Panc1 (cell line): Measurements from ENCODE around the gene GRHPR. TPM values are rescaled to one million over a fixed set of nuclear protein-coding genes. Genes with fewer than 3 reads are reported as not detected.

Source experiments
- ATAC-seq: fragments of 200-7000 bp; cut with Tn5 transposase; 2 replicates; pipeline ENCODE4 v1.9.1; 2020; ENCODE audit warnings: mild to moderate bottlenecking, moderate library complexity
- BruUV-seq: library from RNA; stranded (reverse); fragments of 400-500 nt; replicated peaks from 2 replicates; lab custom pipeline; 2021; lab: Mats Ljungman, UMichigan
- CTCF ChIA-PET: fragments of 300-600 bp; sonication (Branson Sonifier 250); formaldehyde crosslinking; loops from one replicate; lab custom pipeline; 2022; ENCODE audit warnings: antibody characterized with exemption; lab: Charles Lee
- POLR2A ChIA-PET: fragments of 300-600 bp; sonication (Branson Sonifier 250); formaldehyde crosslinking; loops from one replicate; lab custom pipeline; 2022; ENCODE audit warnings: antibody characterized with exemption; lab: Charles Lee
- DNase-seq: peaks from one replicate; pipeline ENCODE4 v3.0.0-alpha.2; 2010; ENCODE audit warnings: low read depth, low spot score
- H3K27ac ChIP-seq: 2 replicates; pipeline ENCODE4 v1.5.1; 2011; ENCODE audit warnings: mild to moderate bottlenecking, low read length, inconsistent platforms
- H3K27me3 ChIP-seq: fragments of 200-500 bp; sonication (Bioruptor generic); 2 replicates; pipeline ENCODE4 v1.6.0; 2014; ENCODE audit warnings: low read length, inconsistent platforms; ENCODE audit not compliant: control insufficient read depth, insufficient read depth
- H3K36me3 ChIP-seq: fragments of 200-500 bp; sonication (Bioruptor generic); 2 replicates; pipeline ENCODE4 v1.5.1; 2014; ENCODE audit warnings: inconsistent platforms, mild to moderate bottlenecking, low read length, moderate library complexity; ENCODE audit not compliant: control insufficient read depth, insufficient read depth
- H3K4me1 ChIP-seq: 2 replicates; pipeline ENCODE4 v1.5.1; 2011; ENCODE audit warnings: inconsistent platforms, mild to moderate bottlenecking, low read length, moderate library complexity; ENCODE audit not compliant: control insufficient read depth, insufficient read depth
- H3K4me3 ChIP-seq, 2 experiments: 2 replicates each; pipeline ENCODE4 v1.5.1; 2011 to 2012; ENCODE audit warnings: low read depth in 2 of 2, low read length in 2 of 2, mild to moderate bottlenecking in 2 of 2, inconsistent platforms in 1 of 2, moderate library complexity in 1 of 2
- H3K9me3 ChIP-seq: fragments of 200-500 bp; sonication (Bioruptor generic); 2 replicates; pipeline ENCODE4 v1.5.1; 2014; ENCODE audit warnings: low read depth, mild to moderate bottlenecking, inconsistent platforms, low read length, moderate library complexity; ENCODE audit not compliant: control insufficient read depth, insufficient read depth
- POLR2AphosphoS5 ChIP-seq: IDR thresholded peaks from 2 replicates; pipeline ENCODE4 v1.6.1; 2012; ENCODE audit warnings: mild to moderate bottlenecking, low read depth, low read length, moderate library complexity
- SIN3A ChIP-seq: IDR thresholded peaks from 2 replicates; pipeline ENCODE4 v1.6.1; 2012; ENCODE audit warnings: low read depth, mild to moderate bottlenecking, low read length, moderate library complexity, borderline replicate concordance; ENCODE audit not compliant: insufficient read depth
- TCF7L2 ChIP-seq: IDR thresholded peaks from 2 replicates; pipeline ENCODE4 v1.6.1; 2011; ENCODE audit warnings: mild to moderate bottlenecking, low read depth, low read length, inconsistent platforms
- in situ Hi-C: cut with HindIII; loops from 2 replicates; pipeline ENCODE4 v1.10.0; 2016; ENCODE audit warnings: low sequenced_read_pairs, low pct_unique_long_range_greater_than_20kb
- intact Hi-C: fragments of 100-400 bp; cut with micrococcal nuclease; formaldehyde crosslinking; loops from one replicate; pipeline ENCODE4 v1.10.0; 2022; ENCODE audit not compliant: unreplicated experiment
- total RNA-seq: library from RNA; stranded (reverse); gene quantifications from one replicate; pipeline ENCODE4 v1.2.1, GENCODE V29; 2021; ENCODE audit not compliant: unreplicated experiment
- TF ChIP-seq, protein P1 (sequence below): fragments of 450-650 bp; IDR thresholded peaks from 2 replicates; pipeline ENCODE4 v1.5.1; 2017; ENCODE audit warnings: mild to moderate bottlenecking
- TF ChIP-seq, protein P2 (sequence below), 2 experiments: IDR thresholded peaks; 2 replicates each; pipeline ENCODE4 v1.6.1; 2011 to 2012; ENCODE audit warnings: low read depth in 2 of 2, control low read depth in 1 of 2, low read length in 1 of 2, mild to moderate bottlenecking in 1 of 2, moderate library complexity in 1 of 2; ENCODE audit not compliant: insufficient read depth in 1 of 2

GRHPR gene
- total RNA-seq, 1 experiment from 2014 or later, result 238 TPM

DNA sequence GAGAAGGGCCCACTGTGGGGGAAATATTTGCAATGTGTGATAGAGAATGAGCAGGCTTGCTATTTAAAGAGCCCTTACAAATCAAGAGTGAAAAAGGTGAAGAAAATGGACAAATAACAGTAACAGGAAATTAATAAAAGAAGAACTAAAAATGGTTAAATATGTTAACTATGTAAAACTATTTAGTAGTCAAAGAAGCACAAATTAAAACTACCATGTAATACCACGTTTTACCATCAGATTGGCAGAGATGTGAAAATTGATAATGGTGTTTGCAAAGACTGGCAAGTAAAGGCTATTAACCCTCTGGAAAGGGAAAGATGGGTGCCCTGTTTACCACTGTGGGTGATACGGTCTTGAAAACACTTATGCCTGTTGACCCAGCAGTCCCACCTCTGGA is 23.2 kb upstream of the GRHPR start:
- TF ChIP-seq SIN3A (no peak), POLR2AphosphoS5 (no peak), TCF7L2 (no peak)
- TF ChIP-seq, protein P1, sequence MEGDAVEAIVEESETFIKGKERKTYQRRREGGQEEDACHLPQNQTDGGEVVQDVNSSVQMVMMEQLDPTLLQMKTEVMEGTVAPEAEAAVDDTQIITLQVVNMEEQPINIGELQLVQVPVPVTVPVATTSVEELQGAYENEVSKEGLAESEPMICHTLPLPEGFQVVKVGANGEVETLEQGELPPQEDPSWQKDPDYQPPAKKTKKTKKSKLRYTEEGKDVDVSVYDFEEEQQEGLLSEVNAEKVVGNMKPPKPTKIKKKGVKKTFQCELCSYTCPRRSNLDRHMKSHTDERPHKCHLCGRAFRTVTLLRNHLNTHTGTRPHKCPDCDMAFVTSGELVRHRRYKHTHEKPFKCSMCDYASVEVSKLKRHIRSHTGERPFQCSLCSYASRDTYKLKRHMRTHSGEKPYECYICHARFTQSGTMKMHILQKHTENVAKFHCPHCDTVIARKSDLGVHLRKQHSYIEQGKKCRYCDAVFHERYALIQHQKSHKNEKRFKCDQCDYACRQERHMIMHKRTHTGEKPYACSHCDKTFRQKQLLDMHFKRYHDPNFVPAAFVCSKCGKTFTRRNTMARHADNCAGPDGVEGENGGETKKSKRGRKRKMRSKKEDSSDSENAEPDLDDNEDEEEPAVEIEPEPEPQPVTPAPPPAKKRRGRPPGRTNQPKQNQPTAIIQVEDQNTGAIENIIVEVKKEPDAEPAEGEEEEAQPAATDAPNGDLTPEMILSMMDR, result no peak
- TF ChIP-seq, protein P2, sequence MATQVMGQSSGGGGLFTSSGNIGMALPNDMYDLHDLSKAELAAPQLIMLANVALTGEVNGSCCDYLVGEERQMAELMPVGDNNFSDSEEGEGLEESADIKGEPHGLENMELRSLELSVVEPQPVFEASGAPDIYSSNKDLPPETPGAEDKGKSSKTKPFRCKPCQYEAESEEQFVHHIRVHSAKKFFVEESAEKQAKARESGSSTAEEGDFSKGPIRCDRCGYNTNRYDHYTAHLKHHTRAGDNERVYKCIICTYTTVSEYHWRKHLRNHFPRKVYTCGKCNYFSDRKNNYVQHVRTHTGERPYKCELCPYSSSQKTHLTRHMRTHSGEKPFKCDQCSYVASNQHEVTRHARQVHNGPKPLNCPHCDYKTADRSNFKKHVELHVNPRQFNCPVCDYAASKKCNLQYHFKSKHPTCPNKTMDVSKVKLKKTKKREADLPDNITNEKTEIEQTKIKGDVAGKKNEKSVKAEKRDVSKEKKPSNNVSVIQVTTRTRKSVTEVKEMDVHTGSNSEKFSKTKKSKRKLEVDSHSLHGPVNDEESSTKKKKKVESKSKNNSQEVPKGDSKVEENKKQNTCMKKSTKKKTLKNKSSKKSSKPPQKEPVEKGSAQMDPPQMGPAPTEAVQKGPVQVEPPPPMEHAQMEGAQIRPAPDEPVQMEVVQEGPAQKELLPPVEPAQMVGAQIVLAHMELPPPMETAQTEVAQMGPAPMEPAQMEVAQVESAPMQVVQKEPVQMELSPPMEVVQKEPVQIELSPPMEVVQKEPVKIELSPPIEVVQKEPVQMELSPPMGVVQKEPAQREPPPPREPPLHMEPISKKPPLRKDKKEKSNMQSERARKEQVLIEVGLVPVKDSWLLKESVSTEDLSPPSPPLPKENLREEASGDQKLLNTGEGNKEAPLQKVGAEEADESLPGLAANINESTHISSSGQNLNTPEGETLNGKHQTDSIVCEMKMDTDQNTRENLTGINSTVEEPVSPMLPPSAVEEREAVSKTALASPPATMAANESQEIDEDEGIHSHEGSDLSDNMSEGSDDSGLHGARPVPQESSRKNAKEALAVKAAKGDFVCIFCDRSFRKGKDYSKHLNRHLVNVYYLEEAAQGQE (IDR thresholded peaks at IDR 0.05; ENCODE audit: insufficient read depth in 1 of 2, low read depth in 2 of 2, low read length in 1 of 2), result no peak
- no peak for DNase-seq
- no TSS peak for BruUV-seq
- H3K27me3 ChIP-seq, result no peaks in the 10 kb centered on the region; the same call in 1 of the 2 replicates
- ChIA-PET POLR2A (interaction anchor here (0.6 kb wide), 1 partner anchor 57 kb away, joined by 3 read pairs; no protein-coding TSS in a partner anchor), CTCF (interaction anchor here (0.6 to 0.8 kb wide), 2 partner anchors 12 to 372 kb away, joined by 3 read pairs; no protein-coding TSS in a partner anchor)
- in situ Hi-C loops, result no loop called here
- H3K4me1 ChIP-seq, result peaks cover 3% of the 10 kb centered on the region; the same call in 1 of the 2 replicates
- no peak overlapping the region for H3K4me3 ChIP-seq
- intact Hi-C loops, result loop anchor here (10.0 kb wide), 1 partner anchor 525 kb away; no protein-coding TSS in a partner anchor
- H3K27ac ChIP-seq, result no peak overlapping the region
- ATAC-seq, result no peak
- H3K36me3 ChIP-seq, result no peaks in the 10 kb centered on the region
- no peaks in the 10 kb centered on the region for H3K9me3 ChIP-seq

DNA sequence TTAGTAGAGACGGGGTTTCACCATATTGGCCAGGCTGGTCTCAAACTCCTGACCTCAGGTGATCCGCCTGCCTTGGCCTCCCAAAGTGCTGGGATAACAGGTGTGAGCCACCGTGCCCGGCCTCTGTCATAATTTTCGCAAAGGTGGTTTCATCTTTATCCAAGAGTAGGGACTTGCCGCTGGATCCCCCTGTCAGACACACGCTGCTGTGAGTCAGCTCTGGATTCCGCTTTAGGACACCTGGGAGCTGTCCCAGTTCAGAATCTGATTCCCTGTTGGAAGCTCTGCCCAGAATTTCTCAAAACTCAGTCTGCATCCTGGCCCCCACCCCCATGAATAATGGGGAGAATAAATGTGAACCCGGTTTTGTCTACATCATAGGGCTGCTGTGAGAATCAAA is 17.9 kb upstream of the GRHPR start:
- Histone ChIP-seq H3K36me3 (no peaks in the 10 kb centered on the region), H3K27ac (no peak overlapping the region), H3K4me1 (no peaks in the 10 kb centered on the region), H3K9me3 (no peaks in the 10 kb centered on the region), H3K4me3 (no peak overlapping the region), H3K27me3 (no peaks in the 10 kb centered on the region; the same call in 1 of the 2 replicates)
- TF ChIP-seq SIN3A (no peak), TCF7L2 (no peak), POLR2AphosphoS5 (no peak)
- TF ChIP-seq, protein P2 (IDR thresholded peaks at IDR 0.05; ENCODE audit: insufficient read depth in 1 of 2, low read depth in 2 of 2, low read length in 1 of 2), result no peak
- TF ChIP-seq, protein P1, result no peak
- no TSS peak for BruUV-seq
- ATAC-seq, result no peak
- POLR2A ChIA-PET, result no interaction called here
- no peak for DNase-seq
- CTCF ChIA-PET, result no interaction called here
- in situ Hi-C loops, result no loop called here
- intact Hi-C loops, result no loop called here
